HepG2 (cell line): ENCODE data around the gene TUBGCP4. TPM values are rescaled to one million over a fixed set of nuclear protein-coding genes. Genes with fewer than 3 reads are reported as not detected.
A peak's percentile ranks its signal among the peaks of the same experiment; 100 is the strongest.

ENCODE experiments used
- ATF1 ChIP-seq: IDR thresholded peaks from 2 replicates; pipeline ENCODE4 v1.6.1; 2016; ENCODE audit warnings: mild to moderate bottlenecking, control low read depth
- ATRX ChIP-seq: sonication (generic); formaldehyde crosslinking; IDR thresholded peaks from 2 replicates; pipeline ENCODE4 v1.4.0; 2020; ENCODE audit warnings: missing genetic modification reagents, borderline replicate concordance
- LCORL ChIP-seq, 2 experiments: fragments of 450-650 bp in 1 of 2; sonication (generic) in 1 of 2; formaldehyde crosslinking in 1 of 2; IDR thresholded peaks; 2 replicates each; pipeline versions ENCODE4 v1.5.0 to v1.6.1; 2017 to 2020; ENCODE audit warnings: antibody characterized with exemption in 1 of 2, missing genetic modification reagents in 1 of 2
- MBNL3 ChIP-seq: fragments of 250-450 bp; sonication (Bioruptor Pico); conservative IDR thresholded peaks from 2 replicates; pipeline ENCODE4 v1.8.0; 2022; ENCODE audit warnings: mild to moderate bottlenecking, inconsistent platforms
- NCOA5 ChIP-seq: sonication (generic); formaldehyde crosslinking; IDR thresholded peaks from 2 replicates; pipeline ENCODE4 v1.4.0; 2020; ENCODE audit warnings: missing genetic modification reagents
- NFYB ChIP-seq: sonication (generic); formaldehyde crosslinking; IDR thresholded peaks from 2 replicates; pipeline ENCODE4 v1.4.0; 2020; ENCODE audit warnings: missing genetic modification reagents
- REPIN1 ChIP-seq: sonication (generic); formaldehyde crosslinking; IDR thresholded peaks from 2 replicates; pipeline ENCODE4 v1.8.0; 2022; ENCODE audit warnings: missing genetic modification reagents, low read depth, mild to moderate bottlenecking, borderline replicate concordance
- SALL2 ChIP-seq: sonication (generic); formaldehyde crosslinking; IDR thresholded peaks from 2 replicates; pipeline ENCODE4 v1.8.1; 2023; ENCODE audit warnings: mild to moderate bottlenecking, missing genetic modification reagents, inconsistent platforms
- SRSF9 ChIP-seq: fragments of 200-400 bp; formaldehyde crosslinking; IDR thresholded peaks from 2 replicates; pipeline ENCODE4 v1.6.1; 2018; ENCODE audit warnings: borderline replicate concordance, mild to moderate bottlenecking, low read depth, low read length; ENCODE audit not compliant: insufficient read depth, poor library complexity, severe bottlenecking
- ZNF331 ChIP-seq: sonication (generic); formaldehyde crosslinking; IDR thresholded peaks from 2 replicates; pipeline ENCODE4 v1.4.0; 2020; ENCODE audit warnings: missing genetic modification reagents
- ZNF44 ChIP-seq: sonication (generic); formaldehyde crosslinking; IDR thresholded peaks from 2 replicates; pipeline ENCODE4 v1.5.1; 2020; ENCODE audit warnings: mild to moderate bottlenecking, missing genetic modification reagents
- ZNF709 ChIP-seq: sonication (generic); formaldehyde crosslinking; IDR thresholded peaks from 2 replicates; pipeline ENCODE4 v1.5.0; 2020; ENCODE audit warnings: mild to moderate bottlenecking, missing genetic modification reagents
- polyA plus RNA-seq, 8 experiments: library from polyadenylated mRNA; depleted of rRNA in 3 of 8; stranded (reverse) in 7 of 8; unstranded in 1 of 8; fragments of >200 nt; fragmentation: Illumina TruSeq in 4 of 8; extraction: Trizol in 4 of 8; gene quantifications; 2 replicates each; pipeline versions ENCODE4 v1.2.1 to v1.2.3, GENCODE V29; 2011 to 2016; ENCODE audit warnings: low read depth in 4 of 8, missing spikeins in 1 of 8, mixed read lengths in 1 of 8; ENCODE audit not compliant: insufficient read depth in 1 of 8
- total RNA-seq, 5 experiments: library from RNA; depleted of rRNA; stranded (reverse); fragments of >200 nt; fragmentation: Illumina TruSeq; extraction: Trizol; gene quantifications; 2 replicates each; pipeline ENCODE4 v1.2.3, GENCODE V29; 2016; ENCODE audit warnings: low read depth in 1 of 5
- TF ChIP-seq, protein P1 (sequence below): IDR thresholded peaks from 2 replicates; pipeline ENCODE4 v1.6.1; 2016; ENCODE audit warnings: mild to moderate bottlenecking
- TF ChIP-seq, protein P2 (sequence below): sonication (generic); formaldehyde crosslinking; IDR thresholded peaks from 2 replicates; pipeline ENCODE4 v1.4.0; 2020; ENCODE audit warnings: mild to moderate bottlenecking, missing genetic modification reagents
- TF ChIP-seq, protein P3 (sequence below): sonication (generic); formaldehyde crosslinking; conservative IDR thresholded peaks from 2 replicates; pipeline ENCODE4 v1.8.0; 2022; ENCODE audit warnings: missing genetic modification reagents

Gene TUBGCP4
- total and polyA plus RNA-seq, 2 of the 13 experiments (the other 11 are each of a cell fraction or from before 2014, with no cell fraction given) = 15.0 to 20.5 TPM

DNA sequence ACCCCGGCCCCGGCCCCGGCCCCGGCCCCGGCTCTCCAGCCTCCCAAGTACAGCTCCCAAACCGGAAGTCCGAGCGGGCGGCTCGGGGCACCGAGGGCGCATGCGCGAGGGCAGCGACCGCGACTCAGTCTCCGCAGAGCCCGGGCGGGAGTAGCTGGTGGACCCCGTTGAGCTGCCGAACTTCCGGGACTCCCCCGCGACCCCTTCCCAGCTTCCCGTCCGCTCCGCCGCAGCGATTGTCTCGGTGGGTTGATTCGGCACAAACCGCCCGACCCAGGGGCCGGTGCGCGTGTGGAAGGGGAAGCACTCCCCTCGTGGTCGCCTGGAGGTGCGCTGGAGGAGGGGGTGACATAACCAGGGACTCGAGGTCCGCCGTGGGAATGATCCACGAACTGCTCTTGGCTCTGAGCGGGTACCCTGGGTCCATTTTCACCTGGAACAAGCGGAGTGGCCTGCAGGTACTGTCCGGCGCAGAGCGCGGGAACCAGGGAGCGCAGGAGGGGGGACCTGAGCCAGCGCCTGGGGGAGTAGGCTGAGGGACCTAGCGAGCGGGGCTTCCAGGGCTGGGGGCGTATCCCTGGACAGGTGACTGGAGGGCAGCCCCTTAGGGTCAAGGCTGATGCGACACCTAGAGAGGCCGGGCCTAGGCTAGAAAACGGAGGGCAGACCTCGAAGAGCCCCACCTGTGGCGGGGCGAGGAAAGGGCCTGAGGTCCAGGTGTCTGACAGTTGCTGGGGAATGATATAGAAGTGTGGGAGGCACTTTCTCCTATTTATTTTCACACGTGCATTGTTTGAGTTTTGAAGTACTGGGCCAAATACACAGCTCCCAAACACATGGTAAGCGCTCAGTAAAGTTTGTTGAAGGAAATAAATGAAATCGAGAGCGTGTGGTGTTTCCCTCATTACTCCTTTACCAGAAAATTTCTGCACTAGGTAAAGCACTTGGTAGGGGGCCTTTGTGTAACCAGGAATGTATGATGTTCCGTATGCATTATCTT, at the start of gene TUBGCP4, which contains the start of gene ZSCAN29 (continued):
- TF ChIP-seq LCORL (IDR thresholded peaks at IDR 0.05) (no peak), LCORL (CRISPR knock-in tag; IDR thresholded peaks at IDR 0.05) (no peak), SRSF9 (no peak), SALL2 (CRISPR knock-in tag) (no peak; the same call in 1 of the 2 replicates), NFYB (CRISPR knock-in tag) (no peak), ZNF44 (CRISPR knock-in tag) (0 out of 2 replicates have a peak, but pooled peaks have one; percentile 51), ATF1 (CRISPR knock-in tag) (no peak), ZNF709 (peak; percentile 66), ZNF331 (peak; percentile 57), ATRX (no peak), NCOA5 (CRISPR knock-in tag) (no peak), REPIN1 (CRISPR knock-in tag) (peak; percentile 86), MBNL3 (CRISPR knock-in tag) (no peak)
- TF ChIP-seq, protein P1, sequence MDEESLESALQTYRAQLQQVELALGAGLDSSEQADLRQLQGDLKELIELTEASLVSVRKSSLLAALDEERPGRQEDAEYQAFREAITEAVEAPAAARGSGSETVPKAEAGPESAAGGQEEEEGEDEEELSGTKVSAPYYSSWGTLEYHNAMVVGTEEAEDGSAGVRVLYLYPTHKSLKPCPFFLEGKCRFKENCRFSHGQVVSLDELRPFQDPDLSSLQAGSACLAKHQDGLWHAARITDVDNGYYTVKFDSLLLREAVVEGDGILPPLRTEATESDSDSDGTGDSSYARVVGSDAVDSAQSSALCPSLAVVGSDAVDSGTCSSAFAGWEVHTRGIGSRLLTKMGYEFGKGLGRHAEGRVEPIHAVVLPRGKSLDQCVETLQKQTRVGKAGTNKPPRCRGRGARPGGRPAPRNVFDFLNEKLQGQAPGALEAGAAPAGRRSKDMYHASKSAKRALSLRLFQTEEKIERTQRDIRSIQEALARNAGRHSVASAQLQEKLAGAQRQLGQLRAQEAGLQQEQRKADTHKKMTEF (CRISPR knock-in tag) = peak; percentile 62
- TF ChIP-seq, protein P2, sequence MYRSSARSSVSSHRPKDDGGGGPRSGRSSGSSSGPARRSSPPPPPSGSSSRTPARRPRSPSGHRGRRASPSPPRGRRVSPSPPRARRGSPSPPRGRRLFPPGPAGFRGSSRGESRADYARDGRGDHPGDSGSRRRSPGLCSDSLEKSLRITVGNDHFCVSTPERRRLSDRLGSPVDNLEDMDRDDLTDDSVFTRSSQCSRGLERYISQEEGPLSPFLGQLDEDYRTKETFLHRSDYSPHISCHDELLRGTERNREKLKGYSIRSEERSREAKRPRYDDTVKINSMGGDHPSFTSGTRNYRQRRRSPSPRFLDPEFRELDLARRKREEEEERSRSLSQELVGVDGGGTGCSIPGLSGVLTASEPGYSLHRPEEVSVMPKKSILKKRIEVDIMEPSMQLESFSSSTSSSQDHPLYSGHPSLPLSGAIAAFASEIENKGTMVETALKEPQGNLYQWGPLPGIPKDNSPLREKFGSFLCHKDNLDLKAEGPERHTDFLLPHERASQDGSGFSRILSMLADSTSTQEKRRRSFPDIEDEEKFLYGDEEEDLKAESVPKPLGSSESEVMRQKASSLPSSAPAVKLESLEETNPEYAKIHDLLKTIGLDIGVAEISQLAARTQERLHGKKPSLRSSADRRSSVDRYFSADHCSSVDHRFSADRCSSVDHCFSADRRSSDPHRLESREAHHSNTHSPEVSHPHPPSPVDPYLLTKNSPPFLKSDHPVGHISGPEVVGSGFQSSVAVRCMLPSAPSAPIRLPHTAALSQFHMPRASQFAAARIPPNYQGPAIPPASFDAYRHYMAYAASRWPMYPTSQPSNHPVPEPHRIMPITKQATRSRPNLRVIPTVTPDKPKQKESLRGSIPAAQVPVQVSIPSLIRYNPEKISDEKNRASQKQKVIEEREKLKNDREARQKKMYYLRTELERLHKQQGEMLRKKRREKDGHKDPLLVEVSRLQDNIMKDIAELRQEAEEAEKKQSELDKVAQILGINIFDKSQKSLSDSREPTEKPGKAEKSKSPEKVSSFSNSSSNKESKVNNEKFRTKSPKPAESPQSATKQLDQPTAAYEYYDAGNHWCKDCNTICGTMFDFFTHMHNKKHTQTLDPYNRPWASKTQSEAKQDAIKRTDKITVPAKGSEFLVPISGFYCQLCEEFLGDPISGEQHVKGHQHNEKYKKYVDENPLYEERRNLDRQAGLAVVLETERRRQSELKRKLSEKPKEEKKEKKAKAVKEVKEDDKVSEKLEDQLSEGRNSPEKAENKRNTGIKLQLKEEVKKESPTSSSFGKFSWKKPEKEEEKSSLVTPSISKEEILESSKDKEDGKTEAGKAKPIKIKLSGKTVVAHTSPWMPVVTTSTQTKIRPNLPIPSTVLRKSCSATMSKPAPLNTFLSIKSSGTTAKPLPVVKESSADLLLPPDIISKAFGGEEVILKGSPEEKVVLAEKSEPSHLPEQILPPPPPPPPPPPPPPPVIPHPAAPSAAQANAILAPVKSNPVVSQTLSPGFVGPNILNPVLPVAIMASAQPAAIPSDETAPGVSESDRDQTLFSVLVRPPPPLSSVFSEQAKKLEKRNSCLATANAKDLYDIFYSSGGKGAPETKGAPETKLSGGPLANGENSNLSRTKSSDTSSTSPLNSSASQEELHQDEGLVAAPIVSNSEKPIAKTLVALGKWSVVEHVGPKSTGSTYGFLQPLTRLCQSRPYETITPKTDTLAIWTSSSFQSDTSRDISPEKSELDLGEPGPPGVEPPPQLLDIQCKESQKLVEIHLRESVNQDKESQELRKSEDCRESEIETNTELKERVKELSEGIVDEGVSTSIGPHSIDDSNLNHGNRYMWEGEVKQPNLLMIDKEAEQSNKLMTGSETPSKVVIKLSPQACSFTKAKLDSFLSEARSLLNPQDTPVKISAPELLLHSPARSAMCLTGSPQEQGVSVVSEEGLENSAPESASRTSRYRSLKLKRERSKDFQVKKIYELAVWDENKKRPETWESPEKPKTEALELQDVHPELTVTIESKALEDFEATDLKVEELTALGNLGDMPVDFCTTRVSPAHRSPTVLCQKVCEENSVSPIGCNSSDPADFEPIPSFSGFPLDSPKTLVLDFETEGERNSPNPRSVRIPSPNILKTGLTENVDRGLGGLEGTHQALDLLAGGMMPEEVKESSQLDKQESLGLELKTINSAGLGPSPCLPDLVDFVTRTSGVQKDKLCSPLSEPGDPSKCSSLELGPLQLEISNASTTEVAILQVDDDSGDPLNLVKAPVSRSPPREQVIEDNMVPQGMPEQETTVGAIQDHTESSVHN = no peak
- TF ChIP-seq, protein P3, sequence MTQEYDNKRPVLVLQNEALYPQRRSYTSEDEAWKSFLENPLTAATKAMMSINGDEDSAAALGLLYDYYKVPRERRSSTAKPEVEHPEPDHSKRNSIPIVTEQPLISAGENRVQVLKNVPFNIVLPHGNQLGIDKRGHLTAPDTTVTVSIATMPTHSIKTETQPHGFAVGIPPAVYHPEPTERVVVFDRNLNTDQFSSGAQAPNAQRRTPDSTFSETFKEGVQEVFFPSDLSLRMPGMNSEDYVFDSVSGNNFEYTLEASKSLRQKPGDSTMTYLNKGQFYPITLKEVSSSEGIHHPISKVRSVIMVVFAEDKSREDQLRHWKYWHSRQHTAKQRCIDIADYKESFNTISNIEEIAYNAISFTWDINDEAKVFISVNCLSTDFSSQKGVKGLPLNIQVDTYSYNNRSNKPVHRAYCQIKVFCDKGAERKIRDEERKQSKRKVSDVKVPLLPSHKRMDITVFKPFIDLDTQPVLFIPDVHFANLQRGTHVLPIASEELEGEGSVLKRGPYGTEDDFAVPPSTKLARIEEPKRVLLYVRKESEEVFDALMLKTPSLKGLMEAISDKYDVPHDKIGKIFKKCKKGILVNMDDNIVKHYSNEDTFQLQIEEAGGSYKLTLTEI = no peak
